ENCODE results near the gene GALNT9. TPM values are rescaled to one million over a fixed set of nuclear protein-coding genes. Genes with fewer than 3 reads are reported as not detected.
A peak's percentile ranks its signal among the peaks of the same experiment; 100 is the strongest.

Gene GALNT9
- total and polyA plus RNA-seq, 2 experiments from 2014 or later, result 0.33 to 1.4 TPM

DNA sequence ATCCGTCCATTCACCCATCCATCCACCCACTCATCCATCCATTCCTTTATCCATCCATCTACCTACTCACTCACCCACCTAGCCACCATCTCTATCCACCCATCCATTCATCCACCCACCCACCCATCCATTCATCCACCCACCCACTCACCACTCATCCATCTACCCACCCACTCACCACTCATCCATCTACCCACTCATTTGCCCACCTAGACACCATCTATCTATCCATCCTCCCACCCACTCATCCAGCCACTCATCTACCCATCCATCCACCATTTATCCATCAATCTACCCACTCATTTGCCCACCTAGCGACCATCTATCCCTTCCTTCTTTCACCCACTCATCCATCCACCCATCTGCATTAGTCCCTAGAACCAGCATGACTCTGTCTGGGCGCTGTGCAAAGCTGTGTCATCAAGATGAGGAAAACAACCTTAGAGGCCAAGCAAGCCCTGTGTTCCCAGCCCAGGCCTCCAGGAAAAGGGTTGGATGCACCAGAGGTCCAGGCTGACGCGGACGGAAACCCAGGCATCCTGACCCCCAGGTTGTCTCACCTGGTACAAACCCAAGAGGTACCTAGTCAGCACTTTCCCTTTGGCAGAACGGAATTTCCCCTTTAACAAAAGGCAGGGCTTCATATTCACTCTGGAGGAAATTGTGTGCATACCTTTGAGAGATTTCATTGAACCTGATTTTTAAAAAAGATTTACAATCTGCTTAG is 111.4 kb downstream of the GALNT9 start:
- no peaks in the 10 kb centered on the region for H3K9me2 ChIP-seq (ENCODE audit: insufficient read depth)
- no peak for DNase-seq
- no peaks in the 10 kb centered on the region for H3K4me1 ChIP-seq (ENCODE audit: insufficient read depth)
- peaks cover 28% of the 10 kb centered on the region for H3K27me3 ChIP-seq (replicated peaks; ENCODE audit: insufficient read depth)
- no peak overlapping the region for H3K9ac ChIP-seq
- no peak overlapping the region for H3K4me3 ChIP-seq
- no peaks in the 10 kb centered on the region for H3K79me2 ChIP-seq (ENCODE audit: insufficient read depth)
- no peak overlapping the region for H2AFZ ChIP-seq
- no peaks in the 10 kb centered on the region for H3F3A ChIP-seq (ENCODE audit: insufficient read depth)
- H3K4me2 ChIP-seq (ENCODE audit: unreplicated experiment), result no peak overlapping the region
- in situ Hi-C loops (cut with MboI), result no loop called here
- H4K20me1 ChIP-seq (ENCODE audit: insufficient read depth), result no peaks in the 10 kb centered on the region
- no peaks in the 10 kb centered on the region for H3K36me3 ChIP-seq (ENCODE audit: low read depth)
- H3K9me3 ChIP-seq (ENCODE audit: low read depth), result no peaks in the 10 kb centered on the region
- H3K27ac ChIP-seq, result no peak overlapping the region
- 51 to 57% methylated on average over 6 to 7 of the region's 7 CpGs for WGBS, 2 experiments (ENCODE audit: low coverage in 1 of 2, low lambda C conversion rate in 2 of 2, missing lambda C conversion rate in 2 of 2)
- TF ChIP-seq EZH2 (IDR thresholded peaks at IDR 0.05; ENCODE audit: insufficient read depth, poor library complexity, severe bottlenecking) (no peak), EZH2phosphoT487 (IDR thresholded peaks at IDR 0.05; ENCODE audit: insufficient read depth, low read depth) (no peak)

DNA sequence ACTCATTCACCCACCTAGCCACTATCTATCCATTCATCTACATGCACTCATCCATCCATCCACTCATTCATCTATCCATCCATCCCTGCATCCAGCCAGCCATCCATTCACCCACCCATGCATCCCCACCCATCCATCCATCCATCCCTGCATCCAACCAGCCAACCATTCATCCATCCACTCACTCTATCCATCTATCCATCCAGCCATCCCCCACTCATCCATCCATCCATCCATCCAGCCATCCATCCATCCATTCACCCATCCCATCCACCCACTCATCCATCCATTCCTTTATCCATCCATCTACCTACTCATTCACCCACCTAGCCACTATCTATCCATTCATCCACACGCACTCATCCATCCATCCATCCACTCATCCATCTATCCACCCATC is 112.0 kb downstream of the GALNT9 start:
- no peaks in the 10 kb centered on the region for H3K9me2 ChIP-seq (ENCODE audit: insufficient read depth)
- TF ChIP-seq EZH2phosphoT487 (IDR thresholded peaks at IDR 0.05; ENCODE audit: insufficient read depth, low read depth), result no peak
- TF ChIP-seq EZH2 (IDR thresholded peaks at IDR 0.05; ENCODE audit: insufficient read depth, poor library complexity, severe bottlenecking), result no peak
- no peak overlapping the region for H3K27ac ChIP-seq
- H3K9ac ChIP-seq, result no peak overlapping the region
- WGBS, 2 experiments (ENCODE audit: low coverage in 1 of 2, low lambda C conversion rate in 2 of 2, missing lambda C conversion rate in 2 of 2), result 46% methylated on average over 1 of the region's 1 CpG; no CpG with 5 or more reads in 1 of the 2 experiments
- no peaks in the 10 kb centered on the region for H3F3A ChIP-seq (ENCODE audit: insufficient read depth)
- H3K79me2 ChIP-seq (ENCODE audit: insufficient read depth), result no peaks in the 10 kb centered on the region
- DNase-seq, result no peak
- no peaks in the 10 kb centered on the region for H3K9me3 ChIP-seq (ENCODE audit: low read depth)
- H2AFZ ChIP-seq, result no peak overlapping the region
- H3K4me2 ChIP-seq (ENCODE audit: unreplicated experiment), result no peak overlapping the region
- no peak overlapping the region for H3K4me3 ChIP-seq
- H4K20me1 ChIP-seq (ENCODE audit: insufficient read depth), result no peaks in the 10 kb centered on the region
- no peaks in the 10 kb centered on the region for H3K4me1 ChIP-seq (ENCODE audit: insufficient read depth)
- H3K27me3 ChIP-seq (replicated peaks; ENCODE audit: insufficient read depth), result peaks cover 28% of the 10 kb centered on the region
- in situ Hi-C loops (cut with MboI), result no loop called here
- H3K36me3 ChIP-seq (ENCODE audit: low read depth), result no peaks in the 10 kb centered on the region

- H3K4me3 ChIP-seq, result no peak overlapping the region
- H3F3A ChIP-seq (ENCODE audit: insufficient read depth), result no peaks in the 10 kb centered on the region
- H4K20me1 ChIP-seq (ENCODE audit: insufficient read depth), result no peaks in the 10 kb centered on the region
- in situ Hi-C loops (cut with MboI), result no loop called here
- H3K79me2 ChIP-seq (ENCODE audit: insufficient read depth), result no peaks in the 10 kb centered on the region
- no peak for TF ChIP-seq EZH2phosphoT487 (IDR thresholded peaks at IDR 0.05; ENCODE audit: insufficient read depth, low read depth)
- TF ChIP-seq EZH2 (IDR thresholded peaks at IDR 0.05; ENCODE audit: insufficient read depth, poor library complexity, severe bottlenecking), result no peak
- DNase-seq, result peak; percentile 27
- H2AFZ ChIP-seq, result no peak overlapping the region
- H3K4me1 ChIP-seq (ENCODE audit: insufficient read depth), result no peaks in the 10 kb centered on the region
- no peak overlapping the region for H3K9ac ChIP-seq
- peaks cover 20% of the 10 kb centered on the region for H3K27me3 ChIP-seq (replicated peaks; ENCODE audit: insufficient read depth)
- H3K9me2 ChIP-seq (ENCODE audit: insufficient read depth), result no peaks in the 10 kb centered on the region
- H3K27ac ChIP-seq, result no peak overlapping the region
- H3K9me3 ChIP-seq (ENCODE audit: low read depth), result no peaks in the 10 kb centered on the region
- no peaks in the 10 kb centered on the region for H3K36me3 ChIP-seq (ENCODE audit: low read depth)
- H3K4me2 ChIP-seq (ENCODE audit: unreplicated experiment), result no peak overlapping the region
- 54 to 55% methylated on average over 19 to 21 of the region's 21 CpGs for WGBS, 2 experiments (ENCODE audit: low coverage in 1 of 2, low lambda C conversion rate in 2 of 2, missing lambda C conversion rate in 2 of 2)
Observed at GRCh38 chr12:132216354-132216987, 112.9 kb downstream of the GALNT9 start.

DNA sequence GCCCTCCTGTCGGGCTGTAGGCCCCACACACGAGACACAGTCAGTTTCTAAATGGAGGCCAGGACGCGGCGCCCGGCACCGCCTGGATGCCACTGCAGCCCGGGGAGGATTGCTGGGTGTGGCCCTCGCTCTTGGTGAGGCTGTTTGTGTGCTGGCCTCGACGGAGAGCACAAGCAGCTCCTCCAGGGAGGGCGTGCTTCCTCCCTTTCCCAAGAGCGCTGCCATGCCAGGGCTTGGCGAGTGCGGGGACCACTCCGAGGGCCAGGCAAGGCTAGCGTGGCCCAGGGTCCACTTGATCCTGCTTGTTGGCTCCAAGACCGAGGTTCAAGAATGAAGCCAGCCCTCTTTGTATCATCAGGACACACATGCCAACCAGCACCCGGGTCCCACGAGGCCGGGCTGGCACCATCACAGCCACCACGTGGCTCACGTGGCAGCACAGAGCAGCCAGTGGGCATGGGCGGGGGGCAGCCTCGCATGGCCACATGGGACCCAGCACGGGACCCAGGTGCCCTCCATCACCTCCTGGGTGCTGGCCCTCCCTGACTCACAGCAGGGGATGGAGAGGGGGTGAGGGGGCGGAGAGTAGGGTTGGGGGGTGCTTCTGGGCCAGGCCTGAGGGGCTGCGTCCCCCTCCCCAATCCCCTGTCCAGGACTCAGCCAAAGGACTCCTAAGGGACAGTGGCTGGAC is 113.9 kb downstream of the GALNT9 start:
- H2AFZ ChIP-seq, result no peak overlapping the region
- no peak overlapping the region for H3K4me2 ChIP-seq (ENCODE audit: unreplicated experiment)
- H3K9me3 ChIP-seq (ENCODE audit: low read depth), result no peaks in the 10 kb centered on the region
- H3K9me2 ChIP-seq (ENCODE audit: insufficient read depth), result no peaks in the 10 kb centered on the region
- H3K79me2 ChIP-seq (ENCODE audit: insufficient read depth), result no peaks in the 10 kb centered on the region
- H4K20me1 ChIP-seq (ENCODE audit: insufficient read depth), result no peaks in the 10 kb centered on the region
- no peak overlapping the region for H3K27ac ChIP-seq
- TF ChIP-seq EZH2phosphoT487 (IDR thresholded peaks at IDR 0.05; ENCODE audit: insufficient read depth, low read depth), result no peak
- TF ChIP-seq EZH2 (IDR thresholded peaks at IDR 0.05; ENCODE audit: insufficient read depth, poor library complexity, severe bottlenecking), result no peak
- 56 to 57% methylated on average over 26 to 28 of the region's 28 CpGs for WGBS, 2 experiments (ENCODE audit: low coverage in 1 of 2, low lambda C conversion rate in 2 of 2, missing lambda C conversion rate in 2 of 2)
- no peak for DNase-seq
- no peak overlapping the region for H3K9ac ChIP-seq
- in situ Hi-C loops (cut with MboI), result no loop called here
- no peaks in the 10 kb centered on the region for H3K36me3 ChIP-seq (ENCODE audit: low read depth)
- H3F3A ChIP-seq (ENCODE audit: insufficient read depth), result no peaks in the 10 kb centered on the region
- peaks cover 18% of the 10 kb centered on the region for H3K27me3 ChIP-seq (replicated peaks; ENCODE audit: insufficient read depth)
- no peaks in the 10 kb centered on the region for H3K4me1 ChIP-seq (ENCODE audit: insufficient read depth)
- no peak overlapping the region for H3K4me3 ChIP-seq
